ENCODE measurements around the gene FOXL2.
"Not testable (repeated sequence)": the region's sequence is repeated elsewhere in the genome, so short reads cannot be mapped to it uniquely, and the experiment has no call there.

The FOXL2 gene

DNA sequence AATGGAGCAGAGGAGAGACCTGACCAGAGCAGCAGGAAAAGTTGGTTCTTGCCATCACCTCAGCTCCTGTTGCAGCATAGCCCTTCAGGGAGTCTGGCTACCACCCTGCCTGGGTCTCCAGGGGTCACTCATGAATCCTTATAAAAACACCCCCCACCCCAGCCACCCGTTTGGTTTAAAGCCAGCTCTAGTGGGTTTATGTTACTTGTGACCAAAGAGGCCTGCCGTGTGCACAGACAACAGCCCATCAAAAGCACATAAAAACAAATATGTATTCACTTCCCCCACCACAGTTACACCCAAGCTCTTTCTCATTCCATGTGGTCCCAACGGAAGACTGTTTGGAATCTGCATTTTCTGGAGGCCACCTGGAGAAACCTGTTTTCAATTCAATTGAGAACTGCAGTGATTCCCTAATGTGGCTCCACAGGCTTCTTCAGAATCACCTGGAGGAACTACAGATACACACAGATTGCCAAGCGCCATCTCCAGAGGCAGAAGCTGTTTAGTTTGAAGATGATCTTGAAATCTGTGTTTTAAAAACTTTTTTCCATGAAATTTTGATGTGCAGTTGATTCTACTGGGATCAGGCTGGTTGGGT is 13.8 kb downstream of the FOXL2 start:
- DNase-seq (ENCODE audit: low read depth in 2 of 2): no peak

DNA sequence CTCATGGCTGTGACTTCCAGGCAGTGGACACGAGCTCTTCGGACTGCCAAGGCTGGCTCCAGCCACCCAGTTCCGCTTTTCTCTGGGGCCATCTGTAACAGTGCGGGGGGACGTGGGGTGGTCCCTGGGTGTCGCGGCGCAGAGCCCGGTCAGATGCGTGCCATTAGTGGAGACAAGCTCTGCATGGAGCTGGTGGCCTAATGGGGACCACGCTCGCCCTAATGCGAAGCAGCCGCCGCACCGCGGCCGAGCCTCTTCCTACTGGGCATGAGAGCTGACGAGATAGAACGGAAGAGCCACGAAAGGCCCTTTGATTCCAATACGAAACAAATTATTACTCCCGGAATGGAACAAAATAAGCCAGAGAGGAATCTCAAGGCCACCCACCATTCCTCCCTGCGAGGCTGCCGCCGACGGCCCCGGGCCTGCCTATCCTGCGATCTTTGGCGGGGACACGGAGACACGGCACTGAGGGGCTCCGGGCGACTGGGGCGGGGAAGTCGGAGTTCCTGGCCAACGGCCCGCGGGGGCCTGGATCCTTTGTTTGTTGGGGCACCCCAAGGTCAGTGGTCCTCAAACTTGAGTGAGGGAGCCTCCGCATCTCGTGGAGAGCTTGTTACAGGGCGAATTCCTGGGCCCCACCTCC is 18.1 kb downstream of the FOXL2 start:
- DNase-seq (ENCODE audit: low read depth in 2 of 2): no peak

DNA sequence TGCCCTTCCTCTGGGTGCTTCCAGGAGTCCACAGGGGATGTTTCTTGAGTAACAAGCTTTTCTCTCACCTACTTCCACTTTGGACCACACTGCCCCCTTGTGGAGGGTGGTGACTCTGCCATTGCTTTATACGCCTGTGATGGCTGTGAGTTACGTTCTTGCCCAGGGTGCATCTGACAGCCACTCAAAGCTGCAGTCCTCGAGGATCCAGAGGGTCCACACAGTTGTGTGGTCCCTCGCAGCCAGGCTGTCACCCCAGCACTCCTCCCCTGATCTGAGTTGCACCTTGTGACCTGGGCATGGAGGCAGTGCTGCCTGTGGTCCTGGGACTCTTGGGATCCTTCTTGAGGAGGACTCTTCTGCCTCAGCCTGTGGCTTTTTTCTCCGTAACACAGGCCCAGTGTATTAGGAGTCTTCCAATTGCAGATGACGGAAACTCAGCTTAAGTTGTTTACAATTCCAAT is 23.4 kb downstream of the FOXL2 start:
- DNase-seq (ENCODE audit: low read depth in 2 of 2): peak; percentile 66

DNA sequence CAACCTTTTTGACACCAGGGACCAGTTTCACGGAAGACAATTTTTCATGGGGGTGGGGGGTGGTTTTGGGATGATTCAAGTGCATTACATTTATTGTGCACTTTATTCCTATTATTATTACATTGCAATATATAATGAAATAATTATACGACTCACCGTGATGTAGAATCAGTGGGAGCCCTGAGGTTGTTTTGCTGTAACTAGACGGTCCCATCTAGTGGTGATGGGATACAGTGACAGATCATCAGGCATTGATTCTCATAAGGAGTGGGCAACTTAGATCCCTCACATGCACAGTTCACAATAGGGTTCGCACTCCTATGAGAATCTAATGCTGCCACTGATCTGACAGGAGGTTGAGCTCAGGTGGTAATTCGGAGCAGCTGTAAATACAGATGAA is 24.5 kb downstream of the FOXL2 start:
- not testable (repeated sequence) for DNase-seq (ENCODE audit: low read depth in 2 of 2)

DNA sequence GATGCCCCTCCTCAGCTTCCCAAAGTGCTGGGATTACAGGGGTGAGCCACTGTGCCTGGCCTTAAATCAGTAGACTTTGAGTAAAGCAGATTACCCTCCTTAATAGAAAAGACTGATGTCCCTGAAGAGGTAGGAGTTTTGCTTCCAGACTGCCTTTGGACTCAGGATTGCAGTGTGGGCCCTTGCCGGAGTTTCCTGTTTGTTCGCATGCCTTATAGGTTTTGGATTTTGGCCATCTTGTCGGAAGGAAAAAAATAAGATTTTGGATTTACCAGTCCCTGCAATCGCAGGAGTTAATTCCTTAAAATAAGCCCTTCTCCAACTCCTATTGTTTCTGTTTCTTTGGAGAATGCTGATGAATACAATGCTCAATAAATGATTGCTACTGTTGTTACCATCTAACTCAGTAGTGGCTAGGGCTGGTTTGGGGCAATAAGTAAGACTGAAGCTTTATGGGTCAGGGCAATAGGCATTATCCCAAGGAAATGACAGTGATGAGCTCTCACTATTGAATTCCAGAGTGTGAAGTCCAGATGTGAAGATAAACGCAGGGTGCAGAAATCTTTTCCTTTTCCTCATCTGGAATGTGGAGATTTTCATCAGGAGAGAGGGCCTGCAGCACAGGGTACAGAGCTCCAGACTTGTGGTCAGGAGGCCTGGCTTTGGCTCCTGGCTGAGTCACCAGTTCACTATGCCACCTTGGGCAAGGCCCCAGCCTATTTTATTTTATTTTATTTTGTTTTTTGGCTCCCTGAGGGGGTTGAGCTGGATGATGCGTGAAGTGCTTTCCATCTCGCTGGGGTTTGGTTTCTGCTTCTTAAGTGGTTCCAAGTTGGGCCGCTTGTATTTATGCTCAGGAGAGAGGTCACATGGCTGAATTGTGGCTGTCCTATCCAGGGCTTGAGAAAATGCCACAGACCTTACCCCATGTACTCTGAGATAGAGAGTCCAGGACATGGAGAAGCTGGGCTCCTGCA is 25.3 kb downstream of the FOXL2 start:
- DNase-seq (ENCODE audit: low read depth in 2 of 2): no peak

DNA sequence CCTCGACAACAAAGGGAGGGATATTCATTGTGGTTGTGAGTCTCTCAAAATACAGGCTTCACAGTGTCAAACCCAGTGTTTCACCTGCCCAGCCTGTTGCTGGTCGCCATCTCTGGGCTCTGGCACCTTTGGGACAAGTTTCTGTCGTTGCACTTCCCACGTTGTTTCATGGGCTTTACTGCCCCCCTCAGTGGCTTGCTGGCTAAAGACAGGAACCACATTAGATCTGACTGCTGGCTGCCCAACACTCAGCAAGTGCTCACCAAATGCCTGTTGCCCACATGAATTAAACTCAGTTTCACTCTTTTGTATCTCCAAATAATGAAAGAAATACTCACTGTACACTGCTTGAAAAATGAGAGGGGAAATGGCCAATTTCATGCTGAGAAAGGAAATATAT is 27.6 kb downstream of the FOXL2 start:
- DNase-seq (ENCODE audit: low read depth in 2 of 2): no peak

DNA sequence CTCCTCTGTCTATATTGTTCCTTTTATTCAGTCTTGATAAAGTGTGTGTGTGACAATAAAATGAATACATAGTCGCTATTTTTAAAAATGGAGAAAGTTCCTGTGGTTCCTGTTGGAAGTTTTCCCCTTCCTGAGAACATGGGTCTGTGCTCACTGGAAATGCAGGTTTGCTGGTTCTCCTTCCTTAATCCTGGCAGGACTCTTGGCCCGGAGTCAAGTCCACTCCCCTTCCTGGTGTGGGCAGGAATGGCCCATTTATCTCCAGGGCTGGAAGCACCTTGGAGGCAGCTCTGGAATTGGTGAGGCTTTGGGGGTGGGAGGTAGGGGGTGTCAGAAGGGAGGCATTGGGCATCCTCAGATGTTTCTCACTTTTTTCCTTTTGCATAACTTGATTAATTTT is 30.1 kb downstream of the FOXL2 start:
- DNase-seq (ENCODE audit: low read depth in 2 of 2): no peak

DNA sequence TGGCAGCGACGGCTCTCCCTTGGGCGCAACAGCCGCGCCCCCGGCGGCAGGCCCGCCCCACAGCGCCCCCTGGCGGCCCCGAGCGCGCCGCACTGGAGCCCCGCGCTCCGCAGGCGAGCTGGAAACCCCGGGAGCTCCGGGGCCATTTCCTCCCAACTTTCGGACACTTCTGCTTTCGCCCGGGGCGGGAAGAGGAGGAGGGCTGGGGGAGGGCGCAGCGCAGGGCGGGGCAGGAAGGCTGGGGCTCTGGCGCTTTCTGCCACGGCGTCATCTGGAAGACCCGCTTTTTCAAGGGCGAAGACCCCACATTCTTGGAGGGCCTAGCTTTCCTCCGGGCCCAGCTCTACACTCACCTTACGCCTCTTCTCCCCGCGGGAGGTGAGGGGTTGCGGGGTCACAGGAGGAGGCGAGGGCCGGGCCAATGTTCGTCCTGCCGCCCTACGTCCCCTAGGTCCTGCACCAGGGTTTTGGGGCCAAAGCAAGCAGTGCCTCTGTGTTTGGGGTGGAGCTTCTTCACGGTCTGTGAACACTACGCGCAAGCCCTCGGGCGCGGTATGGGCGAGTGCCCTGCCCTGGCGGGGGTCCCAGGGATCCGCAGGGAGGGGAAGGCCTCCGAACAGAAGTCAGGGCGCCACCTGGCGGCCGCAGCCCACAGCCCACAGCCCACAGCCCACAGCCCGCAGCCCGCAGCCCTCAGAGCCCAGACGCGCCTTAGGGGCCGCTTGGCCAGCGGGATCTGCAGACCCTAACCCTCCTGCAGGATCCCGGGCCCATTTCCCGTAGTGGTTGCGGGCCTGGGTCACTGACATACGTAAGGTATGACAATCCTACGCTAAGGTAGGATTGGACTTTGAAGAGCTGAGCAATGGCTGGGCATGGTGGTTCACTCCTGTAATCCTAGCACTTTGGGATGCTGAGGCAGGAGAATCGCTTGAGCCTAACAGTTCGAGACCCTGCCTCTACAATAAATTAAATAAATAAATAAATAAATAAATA is 31.1 kb downstream of the FOXL2 start:
- DNase-seq (ENCODE audit: low read depth in 2 of 2): peak; percentile 55 to 58

DNA sequence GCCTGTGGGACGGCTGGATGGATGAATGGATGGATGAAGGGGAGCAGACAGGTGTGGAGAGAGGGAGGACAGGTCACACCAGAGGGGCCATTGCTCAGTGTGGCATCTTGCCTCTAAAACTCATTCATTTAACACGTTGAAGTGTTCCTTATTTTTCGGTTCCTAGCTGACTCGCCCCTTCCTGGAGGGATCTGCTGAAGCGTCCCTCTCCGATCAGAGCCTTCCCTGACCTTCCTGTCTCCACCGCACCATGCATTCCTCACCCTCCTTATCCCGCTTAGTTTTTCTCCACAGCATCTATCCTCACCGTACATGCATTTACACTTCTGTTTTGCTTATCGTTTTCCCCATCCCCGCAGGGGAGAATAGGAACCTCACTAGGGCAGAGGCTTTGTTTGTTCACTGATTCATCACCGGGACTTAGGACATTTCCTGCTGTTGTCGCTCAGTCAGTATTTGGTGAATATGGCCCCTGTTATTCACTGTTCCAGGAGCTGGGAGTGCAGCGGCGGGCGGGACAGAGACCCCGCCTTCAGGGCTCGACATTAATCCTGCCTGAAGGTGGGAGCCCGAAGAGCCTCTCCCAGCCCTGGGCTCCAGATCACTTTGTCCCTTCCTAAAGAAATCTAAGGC is 32.0 kb downstream of the FOXL2 start:
- no peak for DNase-seq (ENCODE audit: low read depth in 2 of 2)

DNA sequence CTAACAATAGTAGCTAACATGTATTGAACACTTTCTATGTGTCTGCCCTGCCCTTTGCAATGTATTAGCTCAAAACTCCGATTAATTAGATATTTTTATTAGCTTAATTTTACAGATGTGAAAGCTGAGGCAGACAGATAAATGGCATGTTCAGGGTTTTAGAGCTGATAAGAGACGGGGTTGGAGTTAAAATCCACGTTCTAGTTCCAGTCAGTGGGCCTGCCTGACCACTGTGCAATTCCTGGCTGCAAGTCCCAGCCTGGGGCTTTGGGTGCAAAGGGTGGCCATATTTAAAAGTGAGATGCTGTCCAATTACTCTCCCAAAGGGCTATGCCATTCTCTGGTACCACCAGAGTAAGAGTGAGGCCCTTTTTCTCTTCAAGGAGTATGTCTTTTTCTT is 33.2 kb downstream of the FOXL2 start:
- no peak for DNase-seq (ENCODE audit: low read depth in 2 of 2)

DNA sequence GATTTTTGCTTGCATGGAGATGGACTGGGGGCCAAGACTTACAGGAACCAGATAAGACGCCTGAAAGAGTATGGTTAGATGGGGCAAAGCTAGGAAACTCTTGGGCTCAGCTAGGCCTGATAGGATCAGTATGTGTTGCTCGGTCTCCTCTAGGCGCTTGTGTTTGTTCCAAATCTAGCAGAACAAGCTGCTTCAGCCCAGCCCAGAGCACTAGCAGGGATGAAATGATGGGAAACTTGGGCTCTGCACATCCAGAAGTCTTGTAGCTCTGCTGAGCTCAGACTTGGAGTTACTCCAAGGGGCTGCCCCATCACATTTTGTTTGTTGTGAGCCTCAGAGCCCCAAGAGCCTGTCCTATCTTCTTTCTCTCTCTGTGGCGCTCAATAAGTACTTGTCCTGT is 34.7 kb downstream of the FOXL2 start:
- no peak for DNase-seq (ENCODE audit: low read depth in 2 of 2)

DNA sequence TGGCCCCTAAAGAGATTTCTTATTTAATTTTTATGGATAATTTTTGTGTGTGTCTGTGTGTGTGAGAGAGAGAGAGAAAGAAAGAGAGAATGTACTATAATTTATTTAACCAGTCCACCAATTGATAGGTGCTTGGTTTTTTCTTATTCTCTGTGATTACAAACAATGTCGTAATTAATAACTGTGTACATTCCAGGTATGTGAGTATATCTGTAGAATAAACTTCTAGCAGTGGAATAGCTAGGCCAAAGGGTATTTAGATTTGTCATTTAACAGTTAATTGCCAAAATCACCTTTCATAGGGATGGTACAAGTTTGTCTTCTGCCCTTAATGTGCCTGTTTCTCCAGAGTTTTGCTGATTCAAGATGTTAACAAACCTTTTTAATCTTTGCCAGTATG is 35.3 kb downstream of the FOXL2 start:
- DNase-seq (ENCODE audit: low read depth in 2 of 2): no peak

DNA sequence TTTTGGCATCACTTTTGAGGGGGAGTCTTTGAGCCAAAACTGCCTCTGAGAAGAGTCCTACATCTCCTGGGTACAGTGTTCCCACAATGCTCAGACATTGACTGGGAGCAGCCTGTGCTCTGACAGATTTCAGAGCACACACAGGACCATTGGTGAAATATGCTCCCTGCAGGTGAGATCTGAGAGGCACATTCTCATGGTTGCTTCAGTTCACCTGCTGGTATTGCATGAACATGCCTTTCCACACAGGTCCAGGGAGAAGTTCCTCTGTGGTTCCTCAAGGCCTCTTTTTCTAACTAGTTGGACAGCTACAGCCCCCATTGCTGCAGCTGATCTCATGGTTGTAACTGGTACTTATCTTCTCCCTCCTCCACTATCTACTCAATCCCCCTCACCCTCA is 37.0 kb downstream of the FOXL2 start:
- no peak for DNase-seq (ENCODE audit: low read depth in 2 of 2)

DNA sequence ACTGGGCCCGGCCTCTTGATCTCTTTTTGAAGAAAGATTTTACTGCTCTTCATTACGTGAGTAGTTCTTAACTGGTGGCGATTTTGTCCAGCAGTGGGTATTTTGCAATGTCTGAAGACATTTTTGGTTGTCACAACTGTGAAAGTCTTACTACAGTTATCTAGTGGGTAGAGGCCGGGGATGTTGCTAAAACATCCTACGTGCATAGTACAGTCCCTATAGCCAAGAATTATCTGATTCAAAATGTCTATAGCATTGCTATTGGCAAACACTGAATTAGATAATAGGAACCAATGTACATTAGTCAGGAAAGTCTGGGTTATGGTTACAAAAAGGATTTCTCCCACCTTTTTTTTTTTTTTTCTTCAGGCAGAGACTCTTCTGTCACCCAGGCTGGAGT is 38.1 kb downstream of the FOXL2 start:
- no peak for DNase-seq (ENCODE audit: low read depth in 2 of 2)

DNA sequence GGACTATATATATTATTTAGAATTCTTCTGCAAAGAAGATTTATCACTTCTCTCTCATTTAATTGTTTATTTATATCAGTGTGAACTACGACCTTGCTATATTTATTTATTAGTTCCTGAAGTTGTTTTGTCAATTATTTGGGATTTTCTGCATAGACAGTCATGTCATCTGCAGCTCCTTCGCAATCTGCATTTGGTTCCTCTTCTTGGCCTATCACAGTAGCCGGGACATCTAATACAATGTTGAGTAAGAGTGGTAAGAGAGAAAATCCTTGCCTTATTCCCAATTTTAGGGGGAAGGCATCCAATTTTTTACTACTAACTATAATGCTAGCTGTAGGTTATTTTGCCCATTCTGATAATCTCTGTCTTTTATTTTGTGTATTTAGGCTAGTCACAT is 39.4 kb downstream of the FOXL2 start:
- DNase-seq (ENCODE audit: low read depth in 2 of 2): no peak

DNA sequence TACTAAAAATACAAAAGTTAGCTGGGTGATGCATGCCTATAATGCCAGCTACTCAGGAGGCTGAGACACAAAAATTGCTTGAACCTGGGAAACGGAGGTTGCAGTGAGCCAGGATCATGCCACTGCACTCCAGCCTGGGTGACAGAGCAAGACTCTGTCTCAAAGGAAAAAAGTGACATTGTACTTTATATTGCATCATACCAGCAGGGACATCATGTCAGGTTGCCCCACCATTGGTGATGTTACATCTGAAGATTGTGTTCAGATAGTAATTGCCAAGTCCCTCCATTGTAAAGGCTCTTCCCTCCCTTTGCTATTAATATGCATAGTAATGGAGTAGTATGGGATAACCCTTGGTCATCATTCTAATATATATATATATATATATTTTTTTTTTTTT is 44.8 kb downstream of the FOXL2 start:
- DNase-seq (ENCODE audit: low read depth in 2 of 2): no peak

DNA sequence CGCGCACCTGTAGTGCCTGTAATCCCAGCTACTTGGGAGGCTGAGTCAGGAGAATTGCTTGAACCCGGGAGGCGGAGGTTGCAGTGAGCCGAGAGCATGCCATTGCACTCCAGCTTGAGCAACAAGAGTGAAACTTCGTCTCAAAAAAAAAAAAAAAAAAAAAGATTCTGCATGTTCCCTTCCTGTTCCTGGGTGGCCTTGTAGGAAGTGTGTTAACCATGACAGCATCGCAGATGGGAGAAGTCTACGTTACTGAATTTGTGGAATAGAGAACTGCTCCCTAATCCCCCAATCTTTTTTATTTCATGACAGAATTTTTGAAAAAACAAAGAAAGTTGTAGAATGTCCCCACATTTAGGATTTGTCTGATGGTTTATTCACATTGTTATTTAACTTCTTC is 45.4 kb downstream of the FOXL2 start:
- no peak for DNase-seq (ENCODE audit: low read depth in 2 of 2)

DNA sequence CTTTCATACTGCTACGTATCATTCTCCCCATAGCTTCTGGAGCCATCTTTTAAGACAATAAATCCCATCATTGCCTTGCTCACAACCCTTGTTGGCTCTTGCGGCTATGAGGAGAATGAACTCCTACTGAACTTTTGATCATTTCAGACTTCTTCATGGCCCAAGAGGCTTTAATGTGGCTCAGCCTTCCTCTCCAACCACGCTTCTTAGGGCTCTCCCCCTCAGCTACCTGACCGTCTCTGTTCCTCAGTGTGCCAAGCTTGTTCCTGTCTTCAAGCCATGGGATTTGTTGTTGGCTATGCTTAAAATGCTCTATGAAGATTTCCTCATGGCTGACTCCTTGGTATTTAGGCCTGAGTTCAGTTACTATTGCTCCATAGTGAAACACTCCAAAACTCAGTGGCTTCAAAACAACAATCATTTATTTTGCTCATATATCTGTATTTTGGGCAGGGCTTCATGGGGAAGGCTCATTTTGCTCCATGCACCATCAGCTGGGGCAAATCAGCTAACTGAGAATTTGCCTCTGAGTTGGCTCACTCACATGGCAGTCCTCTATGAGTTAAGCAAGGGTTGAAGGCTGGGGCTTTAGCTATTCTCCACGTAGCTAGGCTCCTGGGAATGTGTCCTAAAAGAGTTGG is 47.5 kb downstream of the FOXL2 start:
- no peak for DNase-seq (ENCODE audit: low read depth in 2 of 2)

DNA sequence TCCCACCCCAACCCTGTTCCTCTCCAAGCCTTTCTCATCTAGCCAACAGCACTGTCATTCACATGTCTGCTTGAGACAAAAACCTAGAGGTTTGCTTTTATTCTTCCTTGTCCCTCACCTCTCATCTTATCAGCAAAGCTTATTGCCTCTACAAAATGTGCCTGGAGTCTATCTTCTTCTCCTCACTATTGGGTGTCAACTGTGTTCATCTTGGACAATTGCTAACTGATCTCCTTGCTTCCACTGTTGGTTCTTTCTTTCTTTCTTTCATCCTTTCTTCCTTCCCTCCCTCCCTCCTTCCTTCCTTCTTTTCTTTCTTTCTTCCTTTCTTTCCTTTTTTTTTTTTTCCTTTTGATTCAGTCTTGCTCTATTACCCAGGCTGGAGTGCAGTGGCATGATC is 48.2 kb downstream of the FOXL2 start:
- DNase-seq (ENCODE audit: low read depth in 2 of 2): no peak

DNA sequence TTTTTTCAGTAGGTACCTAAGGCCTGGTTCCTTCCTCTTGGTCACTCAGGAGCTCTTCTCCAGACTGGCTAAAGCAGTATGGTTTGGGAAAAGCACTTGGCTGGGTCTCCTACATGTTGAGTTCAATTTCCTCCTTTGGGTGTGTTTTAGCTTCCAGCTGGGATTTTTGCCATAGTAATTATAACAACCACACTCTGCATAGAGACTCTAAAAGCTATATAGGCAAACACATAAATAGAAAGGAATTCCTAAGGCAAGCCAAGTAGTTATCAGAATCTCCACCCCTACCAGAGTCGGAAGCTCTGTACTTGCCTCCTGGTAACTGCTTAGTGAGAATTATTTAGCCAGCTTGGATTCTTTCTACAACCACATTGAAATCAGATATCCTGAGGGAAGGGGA is 48.6 kb downstream of the FOXL2 start:
- no peak for DNase-seq (ENCODE audit: low read depth in 2 of 2)

All from activated CD8-positive, alpha-beta memory T cell treated with anti-CD3 and anti-CD28 coated beads for 4 hours (primary cell).